ENCODE data around the gene COL27A1. TPM values are rescaled to one million over a fixed set of nuclear protein-coding genes. Genes with fewer than 3 reads are reported as not detected.

COL27A1 gene
- total RNA-seq, 5 donors from 2014 or later (not counting 1 experiment from before 2014, with no cell fraction given): 0.53 to 1.7 (median 0.95) TPM

- Histone ChIP-seq H3K4me3 (ENCODE audit: control insufficient read depth in 1 of 2, extremely low read depth in 1 of 2, low read length in 1 of 2) (no peak overlapping the region), H3K4me1 (ENCODE audit: control insufficient read depth in 1 of 2, extremely low read depth in 1 of 2, insufficient read depth in 2 of 2, low read length in 2 of 2) (peaks cover 20 to 62% of the 10 kb centered on the region in 2 experiments), H3K9me3 (no peaks in the 10 kb centered on the region), H3K36me3 (ENCODE audit: control insufficient read depth in 2 of 2, extremely low read depth in 1 of 2, insufficient read depth in 1 of 2, low read length in 1 of 2) (peaks cover 24 to 91% of the 10 kb centered on the region in 2 donors), H3K27ac (ENCODE audit: low read length) (no peak overlapping the region), H3K27me3 (replicated peaks in 1 of 2; ENCODE audit: control insufficient read depth in 2 of 2, extremely low read depth in 1 of 2, insufficient read depth in 2 of 2, low read length in 1 of 2) (no peaks in the 10 kb centered on the region)
- ChIA-PET POLR2A (no interaction called here), CTCF (interaction anchor here in 1 of 2 donors (0.5 kb wide), 1 partner anchor 152 kb away, joined by 3 read pairs; no protein-coding TSS in a partner anchor)
- no peaks in the 10 kb centered on the region for H3K9me3 Mint-ChIP-seq
- no peaks in the 10 kb centered on the region for H3K27me3 Mint-ChIP-seq
- peak in 4 of 35 experiments; percentile 14 to 55 (median 36) for DNase-seq
- peak overlapping the region; percentile 41 to 45 for H3K27ac Mint-ChIP-seq
- no peak overlapping the region for H3K4me3 Mint-ChIP-seq
- peaks cover 52% of the 10 kb centered on the region for H3K36me3 Mint-ChIP-seq
- 0% methylated on average over 1 of the region's 4 CpGs for WGBS (ENCODE audit: insufficient coverage)
- peaks cover 51 to 62% (median 58%) of the 10 kb centered on the region in 3 donors for H3K4me1 Mint-ChIP-seq
- ATAC-seq (replicated peaks in 1 of 4): peak in 2 of 4 experiments; percentile 26 to 45
These were observed 196.6 kb downstream of the COL27A1 start for GRCh38 chr9:114351932-114352331.

DNA sequence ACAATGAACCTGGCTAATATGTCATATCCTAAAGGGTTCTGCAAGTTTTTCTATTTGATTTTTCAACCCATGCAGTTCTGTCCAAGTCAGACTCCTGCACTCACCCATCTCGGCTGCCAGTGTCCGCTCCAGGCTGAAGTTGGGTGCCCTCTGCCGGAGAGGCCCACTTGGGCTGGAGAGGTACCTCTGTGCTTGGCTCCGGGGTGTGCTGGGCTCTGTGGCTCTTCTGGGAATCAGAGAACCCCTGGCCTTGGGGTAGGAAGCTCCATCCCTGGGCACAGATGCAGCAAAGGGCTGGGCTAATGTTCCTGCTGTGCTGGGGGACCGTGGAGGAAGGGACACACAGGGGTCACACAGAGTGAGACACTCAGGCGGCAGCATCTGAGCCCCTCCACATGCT lies 200.5 kb downstream of the COL27A1 start:
- peak in 1 of 4 experiments; percentile 14 for ATAC-seq (replicated peaks in 1 of 4)
- Mint-ChIP-seq H3K4me3 (no peak overlapping the region), H3K9me3 (no peaks in the 10 kb centered on the region), H3K4me1 (peaks cover 52 to 55% (median 55%) of the 10 kb centered on the region in 3 donors), H3K27me3 (no peaks in the 10 kb centered on the region), H3K27ac (peak overlapping the region in 1 of 2 donors; percentile 93), H3K36me3 (peaks cover 51% of the 10 kb centered on the region)
- no peak overlapping the region for H3K27ac ChIP-seq (ENCODE audit: low read length)
- H3K36me3 ChIP-seq (ENCODE audit: control insufficient read depth in 2 of 2, extremely low read depth in 1 of 2, insufficient read depth in 1 of 2, low read length in 1 of 2): peaks cover 34 to 91% of the 10 kb centered on the region in 2 donors
- POLR2A ChIA-PET: no interaction called here
- no peaks in the 10 kb centered on the region for H3K27me3 ChIP-seq (replicated peaks in 1 of 2; ENCODE audit: control insufficient read depth in 2 of 2, extremely low read depth in 1 of 2, insufficient read depth in 2 of 2, low read length in 1 of 2)
- peaks cover 3 to 61% of the 10 kb centered on the region in 2 experiments for H3K4me1 ChIP-seq (ENCODE audit: control insufficient read depth in 1 of 2, extremely low read depth in 1 of 2, insufficient read depth in 2 of 2, low read length in 2 of 2)
- DNase-seq: no peak
- H3K9me3 ChIP-seq: no peaks in the 10 kb centered on the region
- CTCF ChIA-PET: interaction anchor here in 1 of 2 donors (0.6 kb wide), 1 partner anchor 43 kb away, joined by 4 read pairs; no protein-coding TSS in a partner anchor
- 95% methylated on average over 4 of the region's 6 CpGs for WGBS (ENCODE audit: insufficient coverage)
- H3K4me3 ChIP-seq (ENCODE audit: control insufficient read depth in 1 of 2, extremely low read depth in 1 of 2, low read length in 1 of 2): no peak overlapping the region

- Mint-ChIP-seq H3K9me3 (no peaks in the 10 kb centered on the region), H3K4me1 (peaks cover 59 to 60% (median 59%) of the 10 kb centered on the region in 3 donors), H3K36me3 (peaks cover 58% of the 10 kb centered on the region), H3K4me3 (no peak overlapping the region), H3K27me3 (no peaks in the 10 kb centered on the region), H3K27ac (peak overlapping the region; percentile 81 to 93)
- Histone ChIP-seq H3K27me3 (replicated peaks in 1 of 2; ENCODE audit: control insufficient read depth in 2 of 2, extremely low read depth in 1 of 2, insufficient read depth in 2 of 2, low read length in 1 of 2) (no peaks in the 10 kb centered on the region), H3K4me3 (ENCODE audit: control insufficient read depth in 1 of 2, extremely low read depth in 1 of 2, low read length in 1 of 2) (no peak overlapping the region), H3K36me3 (ENCODE audit: control insufficient read depth in 2 of 2, extremely low read depth in 1 of 2, insufficient read depth in 1 of 2, low read length in 1 of 2) (peaks cover 37 to 91% of the 10 kb centered on the region in 2 donors), H3K4me1 (ENCODE audit: control insufficient read depth in 1 of 2, extremely low read depth in 1 of 2, insufficient read depth in 2 of 2, low read length in 2 of 2) (peaks cover 3 to 61% of the 10 kb centered on the region in 2 experiments), H3K27ac (ENCODE audit: low read length) (no peak overlapping the region), H3K9me3 (no peaks in the 10 kb centered on the region)
- DNase-seq (no peak), ATAC-seq (replicated peaks in 1 of 4) (no peak)
- 100% methylated on average over 4 of the region's 6 CpGs for WGBS (ENCODE audit: insufficient coverage)
- POLR2A ChIA-PET: interaction anchor here (0.6 kb wide), 2 partner anchors 25 to 39 kb away, joined by 3 to 4 read pairs; no protein-coding TSS in a partner anchor
- CTCF ChIA-PET: no interaction called here
These were observed 201.5 kb downstream of the COL27A1 start for GRCh38 chr9:114356792-114357191.

DNA sequence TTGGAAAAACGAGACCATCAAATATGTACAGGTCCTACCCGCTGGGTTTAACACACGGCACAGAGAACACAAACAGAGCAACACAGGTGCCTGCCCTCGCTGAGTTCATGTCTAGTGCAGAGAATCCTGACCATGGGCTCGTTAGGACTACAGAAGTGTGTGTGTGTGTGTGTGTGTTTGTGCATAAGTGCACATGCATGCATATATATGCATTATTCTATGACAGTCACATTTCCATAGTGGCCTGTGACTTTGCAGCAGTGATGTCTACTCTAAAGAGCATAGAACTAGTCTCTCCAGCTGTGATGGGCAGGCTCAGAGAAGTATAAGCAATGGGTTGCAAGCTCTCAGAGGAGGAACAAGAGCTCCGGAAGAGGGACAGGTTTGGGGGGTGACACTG lies 202.0 kb downstream of the COL27A1 start:
- ATAC-seq (replicated peaks in 1 of 4): no peak
- H3K9me3 Mint-ChIP-seq: no peaks in the 10 kb centered on the region
- peaks cover 58% of the 10 kb centered on the region for H3K36me3 Mint-ChIP-seq
- peak overlapping the region; percentile 45 to 93 for H3K27ac Mint-ChIP-seq
- no peak for DNase-seq
- Histone ChIP-seq H3K36me3 (ENCODE audit: control insufficient read depth in 2 of 2, extremely low read depth in 1 of 2, insufficient read depth in 1 of 2, low read length in 1 of 2) (peaks cover 37 to 91% of the 10 kb centered on the region in 2 donors), H3K9me3 (no peaks in the 10 kb centered on the region), H3K27ac (ENCODE audit: low read length) (no peak overlapping the region), H3K4me1 (ENCODE audit: control insufficient read depth in 1 of 2, extremely low read depth in 1 of 2, insufficient read depth in 2 of 2, low read length in 2 of 2) (peaks cover 3 to 62% of the 10 kb centered on the region in 2 experiments), H3K4me3 (ENCODE audit: control insufficient read depth in 1 of 2, extremely low read depth in 1 of 2, low read length in 1 of 2) (no peak overlapping the region), H3K27me3 (replicated peaks in 1 of 2; ENCODE audit: control insufficient read depth in 2 of 2, extremely low read depth in 1 of 2, insufficient read depth in 2 of 2, low read length in 1 of 2) (no peaks in the 10 kb centered on the region)
- no peak overlapping the region for H3K4me3 Mint-ChIP-seq
- POLR2A ChIA-PET: no interaction called here
- CTCF ChIA-PET: no interaction called here
- H3K4me1 Mint-ChIP-seq: peaks cover 56 to 60% (median 58%) of the 10 kb centered on the region in 3 donors
- no peaks in the 10 kb centered on the region for H3K27me3 Mint-ChIP-seq
- WGBS (ENCODE audit: insufficient coverage): 86% methylated on average over 1 of the region's 6 CpGs

- ChIA-PET POLR2A (no interaction called here), CTCF (no interaction called here)
- ATAC-seq (replicated peaks in 1 of 4) (no peak), DNase-seq (no peak)
- Mint-ChIP-seq H3K9me3 (no peaks in the 10 kb centered on the region), H3K4me3 (no peak overlapping the region), H3K36me3 (peaks cover 58% of the 10 kb centered on the region), H3K4me1 (peaks cover 57 to 60% (median 58%) of the 10 kb centered on the region in 3 donors), H3K27me3 (no peaks in the 10 kb centered on the region), H3K27ac (peak overlapping the region; percentile 45 to 93)
- no peaks in the 10 kb centered on the region for H3K9me3 ChIP-seq
- H3K4me1 ChIP-seq (ENCODE audit: control insufficient read depth in 1 of 2, extremely low read depth in 1 of 2, insufficient read depth in 2 of 2, low read length in 2 of 2): peaks cover under 1 to 63% of the 10 kb centered on the region in 2 experiments
- no peaks in the 10 kb centered on the region for H3K27me3 ChIP-seq (replicated peaks in 1 of 2; ENCODE audit: control insufficient read depth in 2 of 2, extremely low read depth in 1 of 2, insufficient read depth in 2 of 2, low read length in 1 of 2)
- 97% methylated on average over 7 of the region's 9 CpGs for WGBS (ENCODE audit: insufficient coverage)
- no peak overlapping the region for H3K4me3 ChIP-seq (ENCODE audit: control insufficient read depth in 1 of 2, extremely low read depth in 1 of 2, low read length in 1 of 2)
- peak overlapping the region; percentile 32 for H3K27ac ChIP-seq (ENCODE audit: low read length)
- peaks cover 37 to 91% of the 10 kb centered on the region in 2 donors for H3K36me3 ChIP-seq (ENCODE audit: control insufficient read depth in 2 of 2, extremely low read depth in 1 of 2, insufficient read depth in 1 of 2, low read length in 1 of 2)
These were observed 202.6 kb downstream of the COL27A1 start for GRCh38 chr9:114357911-114358328.

- POLR2A ChIA-PET: interaction anchor here in 1 of 2 donors (0.6 kb wide), 1 partner anchor 14 kb away, joined by 6 read pairs; no protein-coding TSS in a partner anchor
- peaks cover 19 to 78% of the 10 kb centered on the region in 2 experiments for H3K4me1 ChIP-seq (ENCODE audit: control insufficient read depth in 1 of 2, extremely low read depth in 1 of 2, insufficient read depth in 2 of 2, low read length in 2 of 2)
- ATAC-seq (replicated peaks in 1 of 4): no peak
- H3K27me3 Mint-ChIP-seq: no peaks in the 10 kb centered on the region
- H3K9me3 Mint-ChIP-seq: no peaks in the 10 kb centered on the region
- no peaks in the 10 kb centered on the region for H3K9me3 ChIP-seq
- H3K27ac Mint-ChIP-seq: peak overlapping the region; percentile 92 to 93
- CTCF ChIA-PET: no interaction called here
- peaks cover 32 to 98% of the 10 kb centered on the region in 2 donors for H3K36me3 ChIP-seq (ENCODE audit: control insufficient read depth in 2 of 2, extremely low read depth in 1 of 2, insufficient read depth in 1 of 2, low read length in 1 of 2)
- peaks cover 76% of the 10 kb centered on the region for H3K36me3 Mint-ChIP-seq
- no peak for DNase-seq
- H3K4me1 Mint-ChIP-seq: peaks cover 68 to 71% (median 69%) of the 10 kb centered on the region in 3 donors
- H3K4me3 Mint-ChIP-seq: no peak overlapping the region
- H3K27ac ChIP-seq (ENCODE audit: low read length): peak overlapping the region; percentile 16
- WGBS (ENCODE audit: insufficient coverage): 100% methylated on average over 1 of the region's 7 CpGs
- no peak overlapping the region for H3K4me3 ChIP-seq (ENCODE audit: control insufficient read depth in 1 of 2, extremely low read depth in 1 of 2, low read length in 1 of 2)
- no peaks in the 10 kb centered on the region for H3K27me3 ChIP-seq (replicated peaks in 1 of 2; ENCODE audit: control insufficient read depth in 2 of 2, extremely low read depth in 1 of 2, insufficient read depth in 2 of 2, low read length in 1 of 2)
These were observed 204.5 kb downstream of the COL27A1 start for GRCh38 chr9:114359801-114360200.

All from T-cell (primary cell).